Central memory CD8-positive, alpha-beta T cell (primary cell): ENCODE measurements around the gene BAG5.

Experiments used
- ATAC-seq: fragments of 150-1000 bp; cut with Tn5 transposase; replicated peaks from 2 replicates; pipeline ENCODE4 v1.10.0; 2022; ENCODE audit warnings: mild to moderate bottlenecking, moderate FRiP score, moderate number of reproducible peaks; ENCODE audit not compliant: poor library complexity, severe bottlenecking; ENCODE audit errors: extremely low read depth
- DNase-seq, 2 donors: peaks; one replicate each; pipeline ENCODE4 v3.0.0; 2021; ENCODE audit warnings: low spot score in 2 of 2
- H3K27ac Mint-ChIP-seq: one replicate; pipeline ENCODE4 v1.8.0; 2022; ENCODE audit warnings: low read depth, mild to moderate bottlenecking, moderate library complexity, mixed read lengths
- H3K27me3 Mint-ChIP-seq: one replicate; pipeline ENCODE4 v1.8.0; 2022; ENCODE audit warnings: mixed read lengths
- H3K36me3 Mint-ChIP-seq: one replicate; pipeline ENCODE4 v1.8.0; 2022; ENCODE audit warnings: mild to moderate bottlenecking, moderate library complexity, mixed read lengths; ENCODE audit not compliant: insufficient read depth
- H3K4me1 Mint-ChIP-seq: one replicate; pipeline ENCODE4 v1.8.0; 2022; ENCODE audit warnings: mixed read lengths
- H3K4me3 Mint-ChIP-seq: one replicate; pipeline ENCODE4 v1.8.0; 2022; ENCODE audit warnings: mild to moderate bottlenecking, moderate library complexity, mixed read lengths
- H3K9me3 Mint-ChIP-seq: one replicate; pipeline ENCODE4 v1.8.0; 2022; ENCODE audit warnings: mixed read lengths

The BAG5 gene

GRCh38 chr14:103581954-103582703 lies 19.7 kb upstream of the BAG5 start:
- ATAC-seq (no peak), DNase-seq (no peak)
- no peak overlapping the region for H3K27ac Mint-ChIP-seq
- no peaks in the 10 kb centered on the region for H3K9me3 Mint-ChIP-seq
- H3K4me3 Mint-ChIP-seq, result no peak overlapping the region
- H3K27me3 Mint-ChIP-seq, result no peaks in the 10 kb centered on the region
- H3K36me3 Mint-ChIP-seq, result peaks cover 27% of the 10 kb centered on the region
- no peaks in the 10 kb centered on the region for H3K4me1 Mint-ChIP-seq

GRCh38 chr14:103581206-103581605 lies 18.7 kb upstream of the BAG5 start:
- Mint-ChIP-seq H3K4me1 (no peaks in the 10 kb centered on the region), H3K27ac (no peak overlapping the region), H3K27me3 (no peaks in the 10 kb centered on the region), H3K4me3 (no peak overlapping the region), H3K9me3 (no peaks in the 10 kb centered on the region), H3K36me3 (peaks cover 27% of the 10 kb centered on the region)
- no peak for ATAC-seq
- no peak for DNase-seq

- Mint-ChIP-seq H3K27ac (no peak overlapping the region), H3K4me1 (peaks cover 7% of the 10 kb centered on the region), H3K4me3 (no peak overlapping the region), H3K9me3 (no peaks in the 10 kb centered on the region), H3K27me3 (no peaks in the 10 kb centered on the region), H3K36me3 (peaks cover 27% of the 10 kb centered on the region)
- no peak for ATAC-seq
- DNase-seq, result no peak
These were observed 16.1 kb upstream of the BAG5 start for GRCh38 chr14:103578401-103579075.

- Mint-ChIP-seq H3K4me1 (peaks cover 7% of the 10 kb centered on the region), H3K9me3 (no peaks in the 10 kb centered on the region), H3K27ac (no peak overlapping the region), H3K36me3 (peaks cover 34% of the 10 kb centered on the region), H3K4me3 (no peak overlapping the region), H3K27me3 (no peaks in the 10 kb centered on the region)
- ATAC-seq, result no peak
- DNase-seq, result no peak
These were observed 14.0 kb upstream of the BAG5 start for GRCh38 chr14:103576371-103577024.

- H3K4me1 Mint-ChIP-seq, result peaks cover 7% of the 10 kb centered on the region
- ATAC-seq, result no peak
- no peak overlapping the region for H3K4me3 Mint-ChIP-seq
These were observed 12.3 kb upstream of the BAG5 start for GRCh38 chr14:103574707-103575285.

GRCh38 chr14:103574104-103574503 lies 11.6 kb upstream of the BAG5 start:
- Mint-ChIP-seq H3K4me1 (peaks cover 7% of the 10 kb centered on the region), H3K36me3 (peaks cover 35% of the 10 kb centered on the region), H3K27me3 (no peaks in the 10 kb centered on the region), H3K4me3 (no peak overlapping the region), H3K9me3 (no peaks in the 10 kb centered on the region), H3K27ac (no peak overlapping the region)
- DNase-seq (no peak), ATAC-seq (no peak)

More at GRCh38 chr14:103574707-103575285, 12.3 kb upstream of the BAG5 start:
- Mint-ChIP-seq H3K36me3 (peaks cover 36% of the 10 kb centered on the region), H3K27ac (no peak overlapping the region), H3K9me3 (no peaks in the 10 kb centered on the region), H3K27me3 (no peaks in the 10 kb centered on the region)
- DNase-seq, result no peak

- peaks cover 5% of the 10 kb centered on the region for H3K4me1 Mint-ChIP-seq
- no peak overlapping the region for H3K4me3 Mint-ChIP-seq
- no peak overlapping the region for H3K27ac Mint-ChIP-seq
- ATAC-seq (no peak), DNase-seq (no peak)
- no peaks in the 10 kb centered on the region for H3K27me3 Mint-ChIP-seq
- H3K36me3 Mint-ChIP-seq, result peaks cover 15% of the 10 kb centered on the region
- H3K9me3 Mint-ChIP-seq, result no peaks in the 10 kb centered on the region
These were observed 7.0 kb upstream of the BAG5 start for GRCh38 chr14:103569408-103569807.

GRCh38 chr14:103568952-103569351 lies 6.5 kb upstream of the BAG5 start:
- ATAC-seq, result no peak
- H3K9me3 Mint-ChIP-seq, result no peaks in the 10 kb centered on the region
- H3K4me3 Mint-ChIP-seq, result no peak overlapping the region
- H3K36me3 Mint-ChIP-seq, result peaks cover 13% of the 10 kb centered on the region
- no peak for DNase-seq
- H3K4me1 Mint-ChIP-seq, result peaks cover 5% of the 10 kb centered on the region
- no peaks in the 10 kb centered on the region for H3K27me3 Mint-ChIP-seq
- no peak overlapping the region for H3K27ac Mint-ChIP-seq

- Mint-ChIP-seq H3K27me3 (no peaks in the 10 kb centered on the region), H3K36me3 (peaks cover 21% of the 10 kb centered on the region), H3K4me3 (peak overlapping the region; percentile 92), H3K9me3 (no peaks in the 10 kb centered on the region), H3K27ac (peak overlapping the region; percentile 79), H3K4me1 (peaks cover 43% of the 10 kb centered on the region)
- DNase-seq, result no peak
- ATAC-seq, result no peak
These were observed 1.5 kb upstream of the BAG5 start for GRCh38 chr14:103563844-103564505.

GRCh38 chr14:103563226-103563620 lies 766 bp upstream of the BAG5 start:
- Mint-ChIP-seq H3K27me3 (no peaks in the 10 kb centered on the region), H3K36me3 (peaks cover 26% of the 10 kb centered on the region), H3K4me3 (peak overlapping the region; percentile 92), H3K27ac (peak overlapping the region; percentile 79), H3K9me3 (no peaks in the 10 kb centered on the region), H3K4me1 (peaks cover 48% of the 10 kb centered on the region)
- ATAC-seq (peak; percentile 24), DNase-seq (no peak)

- DNase-seq (no peak), ATAC-seq (no peak)
- Mint-ChIP-seq H3K9me3 (no peaks in the 10 kb centered on the region), H3K36me3 (peaks cover 28% of the 10 kb centered on the region), H3K27me3 (no peaks in the 10 kb centered on the region), H3K27ac (peak overlapping the region; percentile 94), H3K4me3 (peak overlapping the region; percentile 92), H3K4me1 (peaks cover 46% of the 10 kb centered on the region)
These were observed 353 bp downstream of the BAG5 start for GRCh38 chr14:103562179-103562428.

- peak; percentile 28 for ATAC-seq
- Mint-ChIP-seq H3K4me3 (peak overlapping the region; percentile 92), H3K4me1 (peaks cover 46% of the 10 kb centered on the region)
These were observed 877 bp downstream of the BAG5 start for GRCh38 chr14:103561381-103562178.

More at GRCh38 chr14:103561381-103562178, 877 bp downstream of the BAG5 start:
- Mint-ChIP-seq H3K27me3 (no peaks in the 10 kb centered on the region), H3K27ac (peak overlapping the region; percentile 94), H3K36me3 (peaks cover 30% of the 10 kb centered on the region), H3K9me3 (no peaks in the 10 kb centered on the region)
- no peak for DNase-seq
